Smooth muscle cell (in vitro differentiated cells): Measurements from ENCODE around the gene EYS. TPM values are rescaled to one million over a fixed set of nuclear protein-coding genes. Genes with fewer than 3 reads are reported as not detected.

ENCODE experiments used
- DNase-seq: peaks from one replicate; lab custom pipeline; 2025; ENCODE audit not compliant: unreplicated experiment; lab: John Stamatoyannopoulos, UW
- H2AFZ ChIP-seq: fragments of 200-600 bp; sonication (generic); 2 replicates; pipeline ENCODE4 v1.6.0; 2016; ENCODE audit warnings: antibody characterized with exemption, low read depth, mild to moderate bottlenecking
- H3F3A ChIP-seq: fragments of 200-600 bp; sonication (generic); 2 replicates; pipeline ENCODE4 v1.6.0; 2017; ENCODE audit warnings: antibody characterized with exemption, low read depth
- H3K27ac ChIP-seq: fragments of 200-600 bp; sonication (generic); 2 replicates; pipeline ENCODE4 v1.5.1; 2016; ENCODE audit warnings: low read depth, mild to moderate bottlenecking
- H3K27me3 ChIP-seq: fragments of 200-600 bp; sonication (generic); 2 replicates; pipeline ENCODE4 v1.6.1; 2016; ENCODE audit warnings: low read depth, mild to moderate bottlenecking
- H3K36me3 ChIP-seq: fragments of 200-600 bp; sonication (generic); 2 replicates; pipeline ENCODE4 v1.5.1; 2016; ENCODE audit warnings: low read depth
- H3K4me1 ChIP-seq: fragments of 200-600 bp; sonication (generic); 2 replicates; pipeline ENCODE4 v1.5.1; 2016; ENCODE audit warnings: low read depth
- H3K4me2 ChIP-seq: fragments of 200-600 bp; sonication (generic); 2 replicates; pipeline ENCODE4 v1.6.0; 2016; ENCODE audit warnings: mild to moderate bottlenecking
- H3K4me3 ChIP-seq: fragments of 200-600 bp; sonication (generic); 2 replicates; pipeline ENCODE4 v1.5.1; 2016; ENCODE audit warnings: mild to moderate bottlenecking
- H3K79me2 ChIP-seq: fragments of 200-600 bp; sonication (generic); 2 replicates; pipeline ENCODE4 v1.6.0; 2016; ENCODE audit warnings: low read depth, mild to moderate bottlenecking
- H3K9ac ChIP-seq: fragments of 200-600 bp; sonication (generic); 2 replicates; pipeline ENCODE4 v1.6.0; 2016; ENCODE audit warnings: low read depth
- H3K9me3 ChIP-seq: fragments of 200-600 bp; sonication (generic); replicated peaks from 2 replicates; pipeline ENCODE4 v1.5.1; 2016; ENCODE audit warnings: low read depth
- H4K20me1 ChIP-seq: fragments of 200-600 bp; sonication (generic); 2 replicates; pipeline ENCODE4 v1.6.0; 2016; ENCODE audit warnings: low read depth
- WGBS: methylation state at CpG from one replicate; pipeline ENCODE4 v1.1.7; 2016; ENCODE audit warnings: low lambda C conversion rate; 5-methylcytosine and 5-hydroxymethylcytosine counted together
- polyA plus RNA-seq: library from polyadenylated mRNA; unstranded; fragments of >200 nt; fragmentation: Nextera tagmentation; extraction: Ambion mirVana; gene quantifications from 2 replicates; pipeline ENCODE4 v1.2.1, GENCODE V29; 2016
- total RNA-seq: library from RNA; depleted of rRNA; stranded (reverse); fragments of >200 nt; gene quantifications from 2 replicates; pipeline ENCODE4 v1.2.3, GENCODE V29; 2014
- TF ChIP-seq, protein P1 (sequence below): fragments of 200-600 bp; sonication (generic); IDR thresholded peaks from 2 replicates; pipeline ENCODE4 v1.5.1; 2017; ENCODE audit warnings: borderline replicate concordance, mild to moderate bottlenecking, antibody characterized with exemption; ENCODE audit not compliant: insufficient read depth, poor library complexity, severe bottlenecking

Gene EYS
- total and polyA plus RNA-seq, 2 experiments from 2014 or later, result 0.07 to 0.18 TPM

- no peaks in the 10 kb centered on the region for H3K36me3 ChIP-seq
- TF ChIP-seq, protein P1, sequence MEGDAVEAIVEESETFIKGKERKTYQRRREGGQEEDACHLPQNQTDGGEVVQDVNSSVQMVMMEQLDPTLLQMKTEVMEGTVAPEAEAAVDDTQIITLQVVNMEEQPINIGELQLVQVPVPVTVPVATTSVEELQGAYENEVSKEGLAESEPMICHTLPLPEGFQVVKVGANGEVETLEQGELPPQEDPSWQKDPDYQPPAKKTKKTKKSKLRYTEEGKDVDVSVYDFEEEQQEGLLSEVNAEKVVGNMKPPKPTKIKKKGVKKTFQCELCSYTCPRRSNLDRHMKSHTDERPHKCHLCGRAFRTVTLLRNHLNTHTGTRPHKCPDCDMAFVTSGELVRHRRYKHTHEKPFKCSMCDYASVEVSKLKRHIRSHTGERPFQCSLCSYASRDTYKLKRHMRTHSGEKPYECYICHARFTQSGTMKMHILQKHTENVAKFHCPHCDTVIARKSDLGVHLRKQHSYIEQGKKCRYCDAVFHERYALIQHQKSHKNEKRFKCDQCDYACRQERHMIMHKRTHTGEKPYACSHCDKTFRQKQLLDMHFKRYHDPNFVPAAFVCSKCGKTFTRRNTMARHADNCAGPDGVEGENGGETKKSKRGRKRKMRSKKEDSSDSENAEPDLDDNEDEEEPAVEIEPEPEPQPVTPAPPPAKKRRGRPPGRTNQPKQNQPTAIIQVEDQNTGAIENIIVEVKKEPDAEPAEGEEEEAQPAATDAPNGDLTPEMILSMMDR, result no peak
- WGBS, result 90% methylated on average over 9 of the region's 9 CpGs
- no peaks in the 10 kb centered on the region for H3K9me3 ChIP-seq
- no peaks in the 10 kb centered on the region for H3K27me3 ChIP-seq
- H3K27ac ChIP-seq, result no peak overlapping the region
- H3K4me1 ChIP-seq, result peaks cover 2% of the 10 kb centered on the region
- H3K9ac ChIP-seq, result no peak overlapping the region
- peaks cover 7% of the 10 kb centered on the region for H3F3A ChIP-seq
- no peak overlapping the region for H2AFZ ChIP-seq
- no peaks in the 10 kb centered on the region for H3K79me2 ChIP-seq
- H4K20me1 ChIP-seq, result no peaks in the 10 kb centered on the region
- DNase-seq, result no peak
- no peak overlapping the region for H3K4me3 ChIP-seq
- H3K4me2 ChIP-seq, result no peak overlapping the region
Observed at GRCh38 chr6:63799813-63800212, 1907.2 kb downstream of the EYS start.

- Histone ChIP-seq H3K4me2 (no peak overlapping the region), H3K4me3 (no peak overlapping the region), H3F3A (peaks cover 4% of the 10 kb centered on the region), H2AFZ (no peak overlapping the region), H3K79me2 (no peaks in the 10 kb centered on the region), H3K27me3 (no peaks in the 10 kb centered on the region), H3K27ac (no peak overlapping the region), H3K4me1 (no peaks in the 10 kb centered on the region), H3K9me3 (no peaks in the 10 kb centered on the region), H3K9ac (no peak overlapping the region), H3K36me3 (no peaks in the 10 kb centered on the region), H4K20me1 (no peaks in the 10 kb centered on the region)
- DNase-seq, result no peak
- TF ChIP-seq, protein P1, result no peak
- 96% methylated on average over 1 of the region's 1 CpG for WGBS
Observed at GRCh38 chr6:63799313-63799712, 1907.7 kb downstream of the EYS start.

GRCh38 chr6:63798378-63798777 lies 1908.6 kb downstream of the EYS start:
- Histone ChIP-seq H3K4me1 (no peaks in the 10 kb centered on the region), H3K36me3 (no peaks in the 10 kb centered on the region), H3K9ac (no peak overlapping the region), H3F3A (peaks cover 2% of the 10 kb centered on the region), H3K4me3 (no peak overlapping the region), H3K4me2 (no peak overlapping the region), H3K79me2 (no peaks in the 10 kb centered on the region), H3K9me3 (no peaks in the 10 kb centered on the region), H2AFZ (no peak overlapping the region), H4K20me1 (no peaks in the 10 kb centered on the region), H3K27me3 (no peaks in the 10 kb centered on the region), H3K27ac (no peak overlapping the region)
- TF ChIP-seq, protein P1, result no peak
- no peak for DNase-seq

- no peaks in the 10 kb centered on the region for H3K27me3 ChIP-seq
- no peak for DNase-seq
- no peaks in the 10 kb centered on the region for H3K9me3 ChIP-seq
- no peak overlapping the region for H3K4me2 ChIP-seq
- H3K36me3 ChIP-seq, result no peaks in the 10 kb centered on the region
- H3K9ac ChIP-seq, result no peak overlapping the region
- no peak overlapping the region for H2AFZ ChIP-seq
- H3F3A ChIP-seq, result peaks cover 5% of the 10 kb centered on the region
- no peak overlapping the region for H3K27ac ChIP-seq
- no peaks in the 10 kb centered on the region for H3K4me1 ChIP-seq
- H3K4me3 ChIP-seq, result no peak overlapping the region
- TF ChIP-seq, protein P1, result no peak
- no peaks in the 10 kb centered on the region for H3K79me2 ChIP-seq
- H4K20me1 ChIP-seq, result no peaks in the 10 kb centered on the region
Observed at GRCh38 chr6:63797721-63798120, 1909.3 kb downstream of the EYS start.
